IMR-90 (cell line): ENCODE measurements around the gene CUBN.

ENCODE experiments used
- MAFK ChIP-seq: IDR thresholded peaks from 2 replicates; pipeline ENCODE4 v1.6.1; 2012; ENCODE audit warnings: low read depth, low read length, improper control_type of control experiment
- NFE2L2 ChIP-seq: fragments of 150-350 bp; IDR thresholded peaks from 2 replicates; pipeline ENCODE4 v1.6.1; 2016; ENCODE audit warnings: low read depth, mild to moderate bottlenecking, low read length
- RAD21 ChIP-seq: IDR thresholded peaks from 2 replicates; pipeline ENCODE4 v1.6.1; 2012; ENCODE audit warnings: low read length, improper control_type of control experiment
- TF ChIP-seq, protein P1 (sequence below): conservative IDR thresholded peaks from 2 replicates; pipeline ENCODE4 v1.5.1; 2012; ENCODE audit warnings: mild to moderate bottlenecking, low read depth, low read length, improper control_type of control experiment
- TF ChIP-seq, protein P2 (sequence below): fragments of 150-350 bp; IDR thresholded peaks from 2 replicates; pipeline ENCODE4 v1.6.1; 2016; ENCODE audit warnings: low read depth, mild to moderate bottlenecking, low read length, moderate library complexity, borderline replicate concordance

DNA sequence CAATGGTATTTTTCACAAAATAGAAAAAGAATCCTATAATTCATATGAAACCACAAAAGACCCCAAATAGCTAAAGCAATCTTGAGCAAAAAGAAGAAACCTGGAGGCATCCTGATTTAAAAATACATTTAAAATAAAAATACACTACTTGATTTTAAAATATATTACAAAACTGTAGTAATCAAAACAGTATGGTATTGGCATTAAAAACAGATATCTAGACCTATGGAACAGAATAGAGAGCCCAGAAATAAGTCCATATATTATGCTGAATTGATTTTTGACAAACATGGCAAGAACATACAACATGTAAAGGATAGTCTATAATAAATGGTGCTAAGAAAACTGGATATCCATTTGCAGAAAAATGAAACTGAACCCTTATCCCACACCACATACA is 34.8 kb downstream of the CUBN start:
- TF ChIP-seq, protein P1, sequence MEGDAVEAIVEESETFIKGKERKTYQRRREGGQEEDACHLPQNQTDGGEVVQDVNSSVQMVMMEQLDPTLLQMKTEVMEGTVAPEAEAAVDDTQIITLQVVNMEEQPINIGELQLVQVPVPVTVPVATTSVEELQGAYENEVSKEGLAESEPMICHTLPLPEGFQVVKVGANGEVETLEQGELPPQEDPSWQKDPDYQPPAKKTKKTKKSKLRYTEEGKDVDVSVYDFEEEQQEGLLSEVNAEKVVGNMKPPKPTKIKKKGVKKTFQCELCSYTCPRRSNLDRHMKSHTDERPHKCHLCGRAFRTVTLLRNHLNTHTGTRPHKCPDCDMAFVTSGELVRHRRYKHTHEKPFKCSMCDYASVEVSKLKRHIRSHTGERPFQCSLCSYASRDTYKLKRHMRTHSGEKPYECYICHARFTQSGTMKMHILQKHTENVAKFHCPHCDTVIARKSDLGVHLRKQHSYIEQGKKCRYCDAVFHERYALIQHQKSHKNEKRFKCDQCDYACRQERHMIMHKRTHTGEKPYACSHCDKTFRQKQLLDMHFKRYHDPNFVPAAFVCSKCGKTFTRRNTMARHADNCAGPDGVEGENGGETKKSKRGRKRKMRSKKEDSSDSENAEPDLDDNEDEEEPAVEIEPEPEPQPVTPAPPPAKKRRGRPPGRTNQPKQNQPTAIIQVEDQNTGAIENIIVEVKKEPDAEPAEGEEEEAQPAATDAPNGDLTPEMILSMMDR, result no peak
- TF ChIP-seq, protein P2, sequence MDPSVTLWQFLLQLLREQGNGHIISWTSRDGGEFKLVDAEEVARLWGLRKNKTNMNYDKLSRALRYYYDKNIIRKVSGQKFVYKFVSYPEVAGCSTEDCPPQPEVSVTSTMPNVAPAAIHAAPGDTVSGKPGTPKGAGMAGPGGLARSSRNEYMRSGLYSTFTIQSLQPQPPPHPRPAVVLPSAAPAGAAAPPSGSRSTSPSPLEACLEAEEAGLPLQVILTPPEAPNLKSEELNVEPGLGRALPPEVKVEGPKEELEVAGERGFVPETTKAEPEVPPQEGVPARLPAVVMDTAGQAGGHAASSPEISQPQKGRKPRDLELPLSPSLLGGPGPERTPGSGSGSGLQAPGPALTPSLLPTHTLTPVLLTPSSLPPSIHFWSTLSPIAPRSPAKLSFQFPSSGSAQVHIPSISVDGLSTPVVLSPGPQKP, result no peak
- TF ChIP-seq MAFK (no peak), RAD21 (no peak), NFE2L2 (no peak)
